A549 treated with AZD9567 at 1 μM for 4 hours (cell line): ENCODE results near the gene ACAD8. TPM values are rescaled to one million over a fixed set of nuclear protein-coding genes. Genes with fewer than 3 reads are reported as not detected.

Experiments used
- total RNA-seq: library from RNA; stranded (reverse); fragments of 200-300 nt; extraction: Qiagen RNA extraction; gene quantifications from 5 replicates; pipeline ENCODE4 v1.2.3, GENCODE V29; 2022; ENCODE audit not compliant: insufficient read depth

Gene ACAD8
- 10.2 to 11.9 TPM (median 10.5 TPM) in 5 replicates for total RNA-seq

GRCh38 chr11:134253188-134253993, at the start of gene ACAD8, which contains the start of gene THYN1:
Gene ACAD8 (plus strand): TSS chr11:134253568. CDS start chr11:134253601, 33 bp downstream.
Gene THYN1 (minus strand): TSS chr11:134253352. CDS start chr11:134252882, 470 bp downstream.

DNA sequence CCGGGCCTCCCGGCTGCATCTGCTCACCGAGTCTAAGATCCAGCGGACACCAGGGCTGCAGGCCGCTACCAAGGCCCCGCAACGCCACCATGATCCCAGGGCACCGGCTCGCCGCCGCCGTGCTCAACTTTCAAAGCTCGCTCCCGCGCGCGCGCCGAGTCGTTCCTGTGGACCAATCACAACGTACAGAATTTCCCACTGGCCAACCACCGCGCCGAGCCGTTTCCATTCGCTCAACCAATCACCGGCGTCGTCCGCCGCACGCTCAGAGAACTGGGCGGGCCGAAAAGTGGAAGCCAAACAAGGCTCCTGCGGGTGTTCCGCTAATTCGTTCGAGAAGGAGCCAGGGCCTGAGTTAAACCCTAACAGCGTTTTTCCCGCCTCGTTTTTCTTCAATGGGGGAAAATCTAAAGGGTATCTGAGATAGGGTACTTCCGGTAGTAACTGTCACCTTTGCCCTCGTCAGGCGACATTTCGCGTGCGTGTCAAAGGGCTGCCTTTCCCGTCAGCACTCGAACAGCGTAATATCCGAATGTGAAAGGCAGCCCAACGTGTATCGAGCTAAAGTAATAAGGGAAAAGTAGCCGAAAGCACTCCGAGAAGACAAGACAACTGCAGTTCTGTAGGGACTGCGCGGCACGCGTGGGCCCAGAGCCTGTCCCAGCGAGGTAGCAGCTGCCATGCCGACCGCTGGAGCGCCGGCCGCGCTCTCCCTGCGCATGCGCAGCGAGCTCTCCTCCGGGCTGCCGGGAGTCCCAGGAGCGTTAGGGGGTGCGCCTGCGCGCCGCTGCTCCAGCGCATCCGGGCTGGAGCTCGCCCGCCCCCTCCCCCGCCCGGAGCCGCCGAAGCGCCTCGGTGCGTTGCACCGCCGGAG, 29.3 kb upstream of the ACAD8 start, which contains the start of the genes NCAPD3 and VPS26B:
NCAPD3 (minus strand) TSS at position 132 of the 874 bp plus-strand sequence; CDS start at position 91, 41 bp downstream.
VPS26B (plus strand) TSS at position 836 of the 874 bp plus-strand sequence. CDS start 452 bp downstream, outside the sequence.

GRCh38 chr11:134275534-134276395, 22.4 kb downstream of the ACAD8 start, which contains the start of gene GLB1L3:
Gene GLB1L3 (plus strand): TSS chr11:134276379. CDS start chr11:134276741, 362 bp downstream.

Other genes with a start within 250 kb of the ACAD8 start
- 3.6 to 10.0 TPM (median 4.2 TPM) in 5 replicates for gene JAM3, start 184.5 kb upstream of the ACAD8 start, total RNA-seq
- 22.1 to 26.0 TPM (median 24.0 TPM) in 5 replicates for gene NCAPD3, start 29.6 kb upstream of the ACAD8 start, total RNA-seq
- 14.4 to 23.8 TPM (median 21.5 TPM) in 5 replicates for gene VPS26B, start 28.9 kb upstream of the ACAD8 start, total RNA-seq
- gene THYN1, start 216 bp upstream of the ACAD8 start, total RNA-seq: 15.8 to 24.2 TPM (median 16.8 TPM) in 5 replicates
- gene GLB1L3, start 22.8 kb downstream of the ACAD8 start, total RNA-seq: 0.07 TPM in 1 of 5 replicates, not detected in the others
- gene GLB1L2, start 78.4 kb downstream of the ACAD8 start, total RNA-seq: 1.5 to 2.0 TPM (median 1.9 TPM) in 5 replicates
- 0.01 to 0.03 TPM in 2 of 5 replicates, not detected in the others for gene B3GAT1, start 158.7 kb downstream of the ACAD8 start, total RNA-seq